CD4-positive, alpha-beta T cell treated with Interleukin-10 for 1 hour (primary cell): ENCODE results near the gene FSHB.
"Not testable (repeated sequence)": the region's sequence is repeated elsewhere in the genome, so short reads cannot be mapped to it uniquely, and the experiment has no call there.

Experiments
- DNase-seq: peaks from one replicate; pipeline ENCODE4 v3.0.0-alpha.2; 2020

FSHB gene

GRCh38 chr11:30230714-30231113 is at the start of gene FSHB:
FSHB (plus strand) TSS chr11:30231014; CDS start chr11:30231903, 889 bp downstream.
- no peak for DNase-seq

GRCh38 chr11:30186748-30187147 is 44.1 kb upstream of the FSHB start:
- no peak for DNase-seq

GRCh38 chr11:30192620-30193019 is 38.2 kb upstream of the FSHB start:
- no peak for DNase-seq

- peak; percentile 29 for DNase-seq
These were observed 34.2 kb upstream of the FSHB start for GRCh38 chr11:30196400-30197206.

GRCh38 chr11:30197869-30198268 is 32.9 kb upstream of the FSHB start:
- DNase-seq, result no peak

- DNase-seq, result not testable (repeated sequence)
These were observed 27.8 kb upstream of the FSHB start for GRCh38 chr11:30202989-30203388.

GRCh38 chr11:30203850-30204249 is 27.0 kb upstream of the FSHB start:
- no peak for DNase-seq

GRCh38 chr11:30206249-30206996 is 24.4 kb upstream of the FSHB start:
- no peak for DNase-seq

GRCh38 chr11:30210357-30210756 is 20.5 kb upstream of the FSHB start:
- no peak for DNase-seq

GRCh38 chr11:30216534-30216933 is 14.3 kb upstream of the FSHB start:
- DNase-seq, result no peak

- DNase-seq, result no peak
These were observed 12.5 kb upstream of the FSHB start for GRCh38 chr11:30218278-30218677.

- no peak for DNase-seq
These were observed 5.2 kb upstream of the FSHB start for GRCh38 chr11:30225642-30226041.

GRCh38 chr11:30228323-30228884 is 2.4 kb upstream of the FSHB start:
- DNase-seq, result no peak

- DNase-seq, result no peak
These were observed 8.2 kb downstream of the FSHB start for GRCh38 chr11:30239025-30239424.

- no peak for DNase-seq
These were observed 13.5 kb downstream of the FSHB start for GRCh38 chr11:30244265-30244664.

GRCh38 chr11:30245621-30246020 is 14.8 kb downstream of the FSHB start:
- no peak for DNase-seq

- DNase-seq, result no peak
These were observed 23.8 kb downstream of the FSHB start for GRCh38 chr11:30254307-30255298.

- no peak for DNase-seq
These were observed 24.8 kb downstream of the FSHB start for GRCh38 chr11:30255637-30256036.

- no peak for DNase-seq
These were observed 26.2 kb downstream of the FSHB start for GRCh38 chr11:30257058-30257457.

- no peak for DNase-seq
These were observed 27.9 kb downstream of the FSHB start for GRCh38 chr11:30258679-30259078.

GRCh38 chr11:30260813-30261212 is 30.0 kb downstream of the FSHB start:
- DNase-seq, result no peak

- DNase-seq, result no peak
These were observed 31.0 kb downstream of the FSHB start for GRCh38 chr11:30261821-30262220.

GRCh38 chr11:30268638-30269037 is 37.8 kb downstream of the FSHB start:
- not testable (repeated sequence) for DNase-seq
